Left hindlimb (tissue), 1 donor: ENCODE results near the gene NUP133.
"Not testable (repeated sequence)": the region's sequence is repeated elsewhere in the genome, so short reads cannot be mapped to it uniquely, and the experiment has no call there.

Source experiments
- DNase-seq: peaks from one replicate; pipeline ENCODE4 v3.0.0-alpha.2; 2018

NUP133 gene

DNA sequence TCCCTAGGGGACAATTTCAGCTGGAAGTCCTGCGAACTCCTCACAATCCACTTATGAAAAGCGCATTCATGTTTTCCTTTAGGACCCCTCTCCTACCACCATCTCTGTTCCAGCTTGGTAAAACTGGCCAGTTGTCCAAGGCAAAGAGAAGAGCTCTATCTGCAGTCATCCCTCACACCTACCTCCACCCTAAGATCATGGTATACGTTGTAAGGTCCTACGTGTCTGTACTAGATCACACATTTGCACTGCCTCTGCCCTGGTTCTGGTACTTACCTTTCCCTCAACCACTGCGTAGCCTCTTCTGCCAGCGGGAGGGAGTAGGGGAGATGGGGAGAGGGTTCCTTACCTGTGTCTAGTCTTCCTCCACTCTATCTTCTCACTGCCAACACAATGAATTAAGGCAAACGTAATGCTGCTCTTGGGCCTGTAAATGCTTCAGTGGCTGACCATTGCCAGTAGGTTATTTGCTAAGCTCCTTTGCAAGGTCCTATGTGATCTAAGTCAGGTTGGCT, 739 bp upstream of the NUP133 start:
- no peak for DNase-seq

DNA sequence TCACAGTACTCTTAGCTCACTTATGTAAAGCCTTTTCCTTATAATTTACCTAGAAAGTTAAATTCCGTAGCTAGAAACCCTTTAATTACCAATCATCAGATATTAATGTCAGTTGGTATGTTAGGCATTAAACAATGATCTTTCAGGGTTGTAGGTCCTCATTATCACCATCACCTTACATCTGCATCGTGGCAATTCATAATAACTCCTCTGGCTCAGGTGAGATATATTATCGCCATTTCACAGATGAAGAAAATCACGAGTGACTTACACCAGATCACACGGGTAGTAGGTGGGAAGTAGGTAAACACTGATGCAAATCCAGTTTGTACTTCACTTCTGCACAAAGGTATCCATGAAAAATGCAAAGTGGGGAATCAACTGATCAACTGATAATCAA, 639 bp downstream of the NUP133 start:
- no peak for DNase-seq

DNA sequence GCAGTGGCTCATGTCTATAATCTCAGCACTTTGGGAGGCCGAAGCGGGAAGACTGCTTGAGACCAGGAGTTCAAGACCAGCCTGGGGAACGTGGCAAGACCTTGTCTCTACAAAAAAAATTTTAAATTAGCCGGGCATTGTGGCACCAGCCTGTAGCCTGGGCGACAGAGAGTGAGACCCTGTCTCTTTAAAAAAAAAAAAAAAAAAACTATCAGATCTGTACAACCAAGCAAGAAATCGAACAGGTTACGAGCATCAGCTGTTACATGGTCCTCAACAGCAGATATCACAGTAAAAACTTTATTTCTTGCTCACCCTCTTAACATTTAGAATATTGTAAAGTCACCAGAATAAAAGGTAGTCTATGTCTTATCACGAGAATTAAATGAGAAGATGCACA, 1.5 kb downstream of the NUP133 start:
- DNase-seq = no peak

DNA sequence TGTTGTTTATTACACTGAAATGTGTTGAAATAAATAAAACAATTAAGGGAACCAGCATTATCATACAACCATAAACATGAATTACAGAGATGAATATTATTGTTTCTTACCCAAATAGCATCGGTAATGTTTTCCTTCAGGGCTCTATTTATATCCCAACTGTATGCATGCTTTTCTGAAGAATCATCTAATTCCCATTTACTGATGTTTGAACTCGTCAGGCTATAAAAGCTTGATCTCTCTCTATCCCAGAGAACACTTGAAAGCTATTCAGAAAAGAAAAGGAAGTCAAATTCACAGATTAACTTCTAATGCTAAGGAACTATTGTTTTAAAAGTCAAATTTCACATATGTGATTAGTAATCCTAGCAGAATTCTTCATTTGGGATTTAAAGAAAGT, 12.4 kb downstream of the NUP133 start:
- no peak for DNase-seq

DNA sequence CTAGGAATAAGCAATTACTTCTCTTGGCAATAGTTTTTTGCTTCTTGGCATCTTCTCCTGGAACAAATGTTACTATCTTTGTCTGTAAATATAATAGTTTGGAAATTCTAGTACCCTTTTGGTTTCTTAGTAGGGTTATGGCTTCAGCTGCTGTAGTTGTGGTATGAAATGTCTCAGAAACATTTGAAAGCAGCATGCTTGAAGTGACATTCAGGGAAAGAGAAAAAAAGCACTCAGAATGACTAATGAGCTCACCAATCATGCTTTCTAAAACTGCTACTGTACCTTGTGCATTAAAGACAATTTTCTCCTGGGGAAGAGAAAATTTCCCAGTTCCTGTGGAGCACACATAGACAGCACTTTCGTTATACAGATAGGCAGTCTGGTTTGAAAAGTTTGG, 21.0 kb downstream of the NUP133 start:
- no peak for DNase-seq

DNA sequence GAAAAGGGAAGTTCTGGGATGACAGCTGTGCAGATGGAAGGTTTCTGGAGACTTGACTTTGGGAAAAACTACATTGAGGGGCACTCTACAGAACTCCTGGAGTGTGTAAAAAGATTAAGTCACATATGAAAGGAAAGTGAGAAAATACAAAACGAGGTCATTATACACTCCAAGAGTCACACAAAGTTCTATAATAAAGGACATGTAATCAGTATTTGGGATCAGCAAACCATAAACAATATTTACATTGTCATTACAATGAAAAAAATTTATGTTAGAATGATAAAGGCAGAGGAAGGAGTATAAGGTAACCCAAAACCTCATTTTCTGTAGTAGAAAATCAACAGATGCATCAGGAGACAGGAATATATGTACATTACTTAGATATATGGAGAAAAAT, 22.8 kb downstream of the NUP133 start:
- DNase-seq = no peak

DNA sequence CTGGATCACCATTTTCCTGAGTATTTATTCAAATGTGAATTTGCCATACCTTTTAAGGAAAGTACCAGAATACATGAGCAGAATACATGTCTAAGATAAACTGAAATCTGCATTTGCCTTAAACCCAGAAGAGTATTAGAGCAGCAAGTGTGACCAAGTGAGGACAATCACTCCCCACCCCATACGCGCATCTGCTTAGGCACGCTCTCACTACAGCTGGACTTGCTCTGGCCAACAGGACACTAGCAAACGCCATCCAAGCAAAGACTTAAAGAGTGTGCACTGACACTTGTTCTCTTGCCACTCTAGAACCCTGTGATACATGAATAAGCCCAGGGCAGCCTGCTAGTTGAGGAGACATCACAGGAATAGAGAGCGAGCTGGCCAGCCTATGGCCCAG, 25.6 kb downstream of the NUP133 start:
- no peak for DNase-seq

DNA sequence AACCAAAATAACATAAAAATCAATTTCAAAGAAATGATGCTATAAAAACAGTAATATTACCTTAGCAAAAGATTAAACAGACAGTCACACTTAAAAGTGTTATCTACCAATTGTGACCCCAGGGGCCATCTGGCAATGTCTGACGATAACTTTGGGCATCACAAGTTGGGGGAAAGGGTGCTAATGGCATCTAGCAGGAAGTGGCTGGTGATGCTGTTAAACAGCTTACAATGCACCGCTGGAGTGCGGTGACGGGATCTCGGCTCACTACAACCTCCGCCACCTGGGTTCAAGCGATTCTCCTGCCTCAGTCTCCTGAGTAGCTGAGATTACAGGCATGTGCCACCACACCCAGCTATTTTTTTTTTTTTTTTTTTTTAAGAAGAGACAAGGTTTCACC, 27.6 kb downstream of the NUP133 start:
- no peak for DNase-seq

DNA sequence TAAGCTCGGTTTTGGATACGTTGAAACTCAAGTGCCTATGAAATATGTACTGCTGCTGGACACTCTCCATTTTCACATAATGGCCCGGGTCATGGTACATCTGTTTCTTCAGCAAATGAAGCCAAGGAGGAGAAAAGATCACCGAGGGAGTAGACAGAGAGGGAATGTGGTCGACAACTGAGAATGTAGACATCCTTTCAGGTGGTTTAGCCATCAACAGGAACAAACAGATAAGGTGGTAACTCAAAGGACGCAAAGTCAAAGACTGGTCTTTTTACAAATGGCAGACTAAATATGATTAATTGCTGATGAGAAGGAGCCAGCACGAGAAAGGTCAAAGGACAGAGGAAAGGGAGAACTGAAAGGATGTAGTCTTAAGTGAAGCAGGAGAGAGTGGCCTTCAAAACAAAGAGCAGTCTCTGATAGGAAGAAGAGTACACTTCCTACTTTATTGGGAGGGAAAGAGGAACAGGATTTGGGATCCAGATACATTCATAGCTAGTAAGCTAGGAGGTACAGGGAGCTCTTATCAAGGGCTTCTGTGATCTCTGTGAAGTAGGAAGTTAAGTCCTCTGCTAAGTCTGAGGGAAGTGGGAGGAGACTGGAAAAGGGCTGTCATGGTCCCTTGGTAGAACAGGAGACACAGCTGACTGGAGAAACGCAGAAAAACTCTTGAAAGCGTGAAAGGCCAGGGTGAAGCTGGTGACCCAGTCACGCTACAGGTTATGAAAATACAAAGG, 28.3 kb downstream of the NUP133 start:
- DNase-seq = no peak

DNA sequence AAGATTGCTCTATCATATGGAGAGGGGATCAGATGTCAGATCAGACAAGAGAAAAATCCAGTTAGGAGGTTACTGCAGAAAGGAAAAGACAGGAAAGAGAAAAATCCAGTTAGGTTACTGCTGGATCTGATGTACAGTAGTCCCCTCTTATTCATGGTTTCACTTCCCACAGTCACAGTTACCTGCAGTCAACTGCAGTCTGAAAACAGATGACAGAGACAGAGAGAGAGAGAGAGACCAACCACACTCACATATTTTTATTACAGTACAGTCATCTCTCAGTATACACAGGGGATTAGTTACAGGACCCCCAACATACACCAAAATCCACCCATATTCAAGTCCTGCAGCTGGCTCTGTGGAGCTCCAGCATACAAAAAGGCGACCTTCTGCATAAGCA, 29.3 kb downstream of the NUP133 start:
- DNase-seq = no peak

DNA sequence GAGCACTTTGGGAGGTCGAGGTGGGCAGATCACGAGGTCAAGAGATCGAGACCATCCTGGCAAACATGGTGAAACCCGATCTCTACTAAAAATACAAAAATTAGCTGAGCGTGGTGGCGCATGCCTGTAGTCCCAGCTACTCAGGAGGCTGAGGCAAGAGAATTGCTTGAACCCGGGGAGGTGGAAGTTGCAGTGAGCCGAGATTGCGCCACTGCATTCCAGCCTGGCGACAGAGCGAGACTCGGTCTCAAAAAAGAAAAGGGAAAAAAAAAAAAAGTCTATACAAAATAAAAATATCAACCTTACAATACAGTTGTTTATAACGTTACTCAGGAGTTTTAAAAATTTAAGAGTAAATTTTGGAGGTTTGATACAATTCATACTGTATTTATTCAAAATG, 32.3 kb downstream of the NUP133 start:
- not testable (repeated sequence) for DNase-seq

DNA sequence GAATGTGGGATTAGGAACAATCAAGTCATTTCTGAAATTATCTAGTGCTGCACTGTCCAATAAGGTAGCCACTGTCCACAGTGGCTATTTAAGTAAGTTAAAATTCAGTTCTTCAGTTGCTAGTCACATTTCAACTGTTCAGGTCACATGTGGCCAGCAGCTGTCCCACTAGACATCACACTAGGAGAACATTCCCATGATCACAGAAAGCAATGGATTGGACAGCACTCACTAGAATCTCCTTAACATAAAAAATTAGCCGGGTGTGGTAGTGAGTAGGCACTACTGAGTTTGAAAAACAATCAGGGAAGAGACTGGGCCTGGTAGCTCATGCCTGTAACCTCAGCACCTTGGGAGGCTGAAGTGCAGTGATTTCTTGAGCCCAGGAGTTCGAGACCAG, 33.6 kb downstream of the NUP133 start:
- no peak for DNase-seq

DNA sequence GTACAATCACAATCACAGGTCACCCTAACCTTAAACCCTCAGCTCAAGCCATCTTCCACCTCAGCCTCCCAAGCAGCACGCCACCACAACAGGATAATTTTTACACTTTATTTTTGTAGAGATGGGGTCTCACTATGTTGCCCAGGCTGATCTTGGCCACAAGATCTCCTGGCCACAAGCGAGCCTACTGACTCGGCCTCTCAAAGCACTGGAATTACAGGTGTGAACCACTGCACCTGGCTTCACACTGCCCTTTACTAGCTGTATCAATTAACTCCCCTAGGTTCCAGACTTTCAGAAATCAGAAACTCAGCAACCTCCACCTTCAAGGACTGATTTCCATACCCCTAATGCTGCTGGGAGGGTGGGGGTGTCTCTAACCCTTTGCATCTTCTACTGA, 37.0 kb downstream of the NUP133 start:
- no peak for DNase-seq

DNA sequence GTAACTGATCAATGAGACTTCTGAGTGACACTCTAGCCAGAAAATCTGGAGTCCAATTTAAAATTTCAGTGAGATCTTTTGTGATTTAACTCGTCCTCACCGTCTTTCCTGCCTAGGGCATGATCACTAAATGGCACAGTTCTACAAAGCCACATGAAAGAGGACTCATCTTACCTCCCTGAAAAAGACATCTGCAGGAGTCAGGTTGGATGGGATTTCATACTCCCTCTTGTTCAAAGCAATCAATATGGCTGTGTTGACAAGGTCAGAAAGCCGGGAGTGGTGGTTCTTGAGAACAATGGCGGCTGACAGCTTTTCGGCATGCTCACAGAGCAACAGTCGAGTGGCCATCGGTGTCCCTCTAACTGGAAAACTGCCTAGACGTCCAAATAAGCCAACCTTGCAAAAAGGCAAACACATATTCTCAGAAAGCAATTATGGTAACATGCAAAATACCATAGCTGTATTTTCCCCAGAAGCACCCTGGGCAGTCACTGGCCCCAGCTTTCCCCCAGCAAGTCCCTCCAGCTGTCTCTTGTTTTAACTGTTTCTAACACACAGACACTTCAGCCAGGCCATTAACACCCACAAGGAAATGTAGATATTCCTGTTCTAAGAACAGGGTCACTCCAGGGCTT, 37.6 kb downstream of the NUP133 start:
- no peak for DNase-seq

DNA sequence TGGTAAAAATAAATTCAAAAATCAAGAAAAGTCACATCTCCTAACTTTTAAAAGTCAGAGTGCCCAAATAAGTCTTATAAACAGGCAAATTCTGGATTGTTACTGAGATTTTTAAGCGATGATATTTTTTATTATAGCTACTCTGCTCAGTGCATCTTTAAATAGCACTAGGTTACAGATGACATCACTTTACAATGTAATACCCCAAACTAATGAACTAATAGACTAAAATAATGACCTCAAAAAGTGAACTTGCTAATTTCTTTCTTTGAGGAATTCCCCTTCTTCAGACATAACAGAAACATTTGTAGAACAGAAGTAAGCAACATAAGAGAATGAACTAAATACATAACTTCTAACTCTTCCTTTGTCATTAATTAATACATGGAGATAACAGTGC, 41.3 kb downstream of the NUP133 start:
- no peak for DNase-seq

DNA sequence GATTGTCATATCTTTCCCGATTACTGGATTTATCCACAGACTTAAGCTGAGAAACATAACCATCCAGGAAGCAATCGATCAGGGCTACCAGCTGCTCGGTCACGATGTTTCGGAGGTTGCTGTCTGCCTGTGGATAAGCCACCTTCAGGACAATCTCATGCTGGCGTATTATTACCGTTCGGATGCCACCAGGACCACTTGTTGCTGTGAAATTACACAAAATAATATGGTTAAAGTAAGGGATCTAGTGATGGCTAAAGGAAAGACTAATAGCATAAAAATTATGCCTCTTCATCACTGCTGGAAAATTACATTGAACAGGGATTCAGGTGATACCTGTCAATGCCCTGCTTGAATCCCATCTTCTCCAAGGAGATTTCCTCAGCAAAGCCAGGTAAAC, 43.5 kb downstream of the NUP133 start:
- no peak for DNase-seq

DNA sequence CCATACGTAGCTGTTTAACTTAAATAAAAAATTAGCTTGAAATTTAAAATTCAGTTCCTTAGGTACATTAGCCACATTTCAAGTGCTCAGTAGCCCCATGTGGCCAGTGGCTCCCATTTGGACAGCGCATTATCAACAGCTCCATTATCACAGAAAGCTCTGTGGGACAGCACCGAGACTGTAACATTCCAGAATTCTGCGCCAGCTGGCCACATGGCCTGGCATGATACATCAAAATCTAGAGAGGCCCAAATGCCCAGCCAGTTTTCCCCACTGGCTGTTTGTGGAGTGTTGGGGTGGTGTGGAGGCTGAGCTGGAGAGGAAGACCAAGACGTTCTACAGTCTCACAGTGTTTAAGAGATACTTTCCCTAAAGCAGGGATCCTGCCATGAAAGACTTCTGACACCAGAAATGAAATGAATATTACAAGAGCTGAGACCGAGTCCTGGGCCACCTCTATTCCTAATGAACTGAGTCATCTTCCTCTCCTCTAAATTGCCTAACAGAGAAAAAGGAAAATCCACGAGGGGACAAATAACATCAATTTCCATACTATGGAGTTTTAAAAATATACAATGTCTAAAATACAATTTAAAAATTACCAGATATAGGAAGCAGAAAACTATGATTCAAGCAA, 47.0 kb downstream of the NUP133 start:
- no peak for DNase-seq

DNA sequence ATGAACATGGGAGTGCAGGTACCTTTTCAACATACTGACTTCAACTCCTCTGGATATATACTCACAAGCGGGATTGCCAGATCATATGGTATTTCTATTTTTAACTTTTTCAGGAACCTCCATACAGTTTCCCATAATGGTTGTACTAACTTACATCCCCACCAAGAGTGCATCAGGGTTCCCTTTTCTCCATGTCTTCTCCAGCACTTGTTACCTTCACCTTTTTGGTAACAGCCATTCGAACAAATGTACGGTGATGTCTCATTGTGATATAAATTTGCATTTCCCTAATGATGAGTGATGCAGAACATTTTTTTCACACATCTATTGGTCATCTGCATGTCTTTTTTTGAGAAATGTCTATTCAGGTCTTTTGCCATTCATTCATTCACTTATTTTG, 48.3 kb downstream of the NUP133 start:
- DNase-seq = no peak

DNA sequence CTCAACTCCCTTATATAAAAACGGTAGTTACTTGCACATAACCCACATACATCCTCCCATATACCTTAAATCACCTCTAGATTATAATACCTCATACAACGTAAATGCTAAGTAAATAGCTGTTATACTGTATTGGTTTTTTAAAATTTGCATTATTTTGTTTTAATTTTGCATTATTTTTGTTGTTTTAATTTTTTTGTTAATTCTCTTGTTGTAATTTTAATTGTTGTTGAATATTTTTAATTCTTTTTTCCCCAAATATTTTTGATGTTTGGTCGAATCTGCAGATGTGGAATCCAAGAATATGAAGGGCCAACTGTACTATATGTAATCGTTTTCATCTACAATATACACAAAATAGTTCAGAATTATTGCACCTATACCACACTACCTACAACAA, 50.7 kb downstream of the NUP133 start:
- no peak for DNase-seq

DNA sequence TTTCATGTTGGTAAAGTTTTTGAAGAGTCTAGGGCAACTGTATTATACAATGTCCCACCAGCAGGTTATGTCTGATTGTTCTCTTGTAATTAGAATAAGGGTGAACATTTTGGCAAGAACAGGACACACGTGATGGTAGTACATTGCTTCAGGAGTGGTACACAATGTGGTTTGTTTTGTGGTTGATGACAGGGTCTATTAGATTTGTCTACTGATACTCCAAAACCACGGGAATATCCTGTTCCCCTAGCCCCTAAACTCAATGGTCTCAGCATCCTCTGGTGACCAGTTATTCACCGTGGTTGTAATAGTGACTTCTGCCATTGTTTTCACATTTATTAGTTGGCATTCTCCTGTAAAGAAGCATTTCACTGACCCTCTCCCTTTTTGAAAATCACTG, 52.1 kb downstream of the NUP133 start:
- DNase-seq = no peak

DNA sequence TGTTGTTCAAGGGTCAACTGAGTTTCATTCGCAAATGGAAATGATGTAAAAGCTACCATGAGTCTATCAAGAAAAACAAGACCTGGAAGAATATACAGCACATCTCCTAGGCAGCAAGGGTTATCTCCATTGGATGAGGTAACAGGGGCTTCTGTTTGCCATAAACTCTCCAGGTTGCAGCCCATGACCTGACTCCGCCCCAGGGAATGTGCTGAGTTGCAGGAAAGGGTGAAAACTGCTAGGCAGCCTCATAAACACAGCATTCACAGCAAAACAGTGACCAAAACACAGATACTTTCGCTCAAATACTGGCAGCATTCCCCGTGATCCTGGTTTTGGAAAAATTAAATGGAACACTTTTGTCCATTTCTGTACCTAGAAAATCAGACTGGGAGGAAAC, 54.1 kb downstream of the NUP133 start:
- DNase-seq = no peak

DNA sequence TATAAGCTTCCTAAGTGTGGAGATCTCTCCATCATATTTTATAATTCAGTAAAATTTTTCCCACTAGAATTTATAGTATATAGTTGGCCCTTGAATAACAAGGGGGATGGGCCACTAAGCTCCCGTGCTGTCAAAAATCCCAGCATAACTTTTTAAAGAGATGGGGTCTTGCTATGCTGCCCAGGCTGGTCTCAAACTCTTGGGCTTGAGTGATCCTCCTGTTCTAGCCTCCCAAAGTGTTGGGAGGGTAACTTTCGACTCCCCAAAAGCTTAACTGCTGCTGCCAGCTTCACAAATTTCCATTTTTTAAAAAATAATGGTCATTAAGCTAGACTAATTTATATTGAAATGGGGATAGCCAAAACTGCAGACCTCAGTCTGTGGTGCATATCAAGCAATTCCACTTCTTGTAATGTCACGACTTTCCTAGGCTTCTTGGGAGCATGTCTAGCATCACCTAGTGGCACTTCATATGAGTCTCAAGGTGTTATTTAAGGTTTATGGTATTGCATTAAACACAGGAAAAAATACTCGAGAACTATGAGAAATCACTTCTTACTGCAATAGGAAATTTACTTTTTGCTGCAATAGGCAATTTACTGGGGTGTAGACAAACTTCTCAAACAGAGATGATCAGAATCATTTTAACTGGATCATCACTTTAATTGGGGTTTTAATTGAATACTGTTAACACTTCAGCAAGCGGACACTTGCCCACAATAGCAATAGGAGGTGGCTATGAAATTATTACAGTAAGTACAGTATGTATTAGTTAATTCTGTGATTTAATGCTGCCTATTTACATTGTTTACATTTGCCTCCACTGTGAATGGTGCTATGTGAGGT, 55.0 kb downstream of the NUP133 start:
- no peak for DNase-seq

DNA sequence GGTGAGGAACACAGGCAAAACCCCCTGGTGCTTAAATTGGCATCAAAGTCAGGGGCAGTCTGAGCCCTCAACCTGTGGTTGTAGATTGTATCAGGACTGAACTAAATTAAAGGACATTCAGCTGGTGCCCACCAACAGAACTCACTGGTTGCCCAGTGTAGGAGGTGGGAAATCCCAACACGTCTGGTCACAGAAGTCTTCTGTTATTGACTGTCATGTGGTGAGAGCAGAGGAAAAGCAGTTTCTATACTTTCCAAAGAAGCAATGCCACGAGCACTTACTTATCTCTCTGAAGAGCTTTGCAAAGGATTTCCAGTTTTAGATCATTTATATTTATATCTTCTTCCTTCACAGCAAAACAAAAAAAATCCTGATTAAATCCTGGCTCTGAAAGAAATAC, 59.3 kb downstream of the NUP133 start:
- DNase-seq = no peak
